Hippocampal formation (tissue), 2 donors: ENCODE data around the gene IL3RA.
"Not testable (repeated sequence)": the region's sequence is repeated elsewhere in the genome, so short reads cannot be mapped to it uniquely, and the experiment has no call there.

Source experiments
- DNase-seq, 2 donors: peaks; one replicate each; lab custom pipeline; 2025; lab: John Stamatoyannopoulos, UW

IL3RA gene

GRCh38 chrX:1398431-1399340 lies 62.1 kb downstream of the IL3RA start:
- no peak for DNase-seq

- DNase-seq, result no peak
Observed at GRCh38 chrX:1400049-1400448, 63.5 kb downstream of the IL3RA start.

- no peak for DNase-seq
Observed at GRCh38 chrX:1400742-1401471, 64.3 kb downstream of the IL3RA start.

DNA sequence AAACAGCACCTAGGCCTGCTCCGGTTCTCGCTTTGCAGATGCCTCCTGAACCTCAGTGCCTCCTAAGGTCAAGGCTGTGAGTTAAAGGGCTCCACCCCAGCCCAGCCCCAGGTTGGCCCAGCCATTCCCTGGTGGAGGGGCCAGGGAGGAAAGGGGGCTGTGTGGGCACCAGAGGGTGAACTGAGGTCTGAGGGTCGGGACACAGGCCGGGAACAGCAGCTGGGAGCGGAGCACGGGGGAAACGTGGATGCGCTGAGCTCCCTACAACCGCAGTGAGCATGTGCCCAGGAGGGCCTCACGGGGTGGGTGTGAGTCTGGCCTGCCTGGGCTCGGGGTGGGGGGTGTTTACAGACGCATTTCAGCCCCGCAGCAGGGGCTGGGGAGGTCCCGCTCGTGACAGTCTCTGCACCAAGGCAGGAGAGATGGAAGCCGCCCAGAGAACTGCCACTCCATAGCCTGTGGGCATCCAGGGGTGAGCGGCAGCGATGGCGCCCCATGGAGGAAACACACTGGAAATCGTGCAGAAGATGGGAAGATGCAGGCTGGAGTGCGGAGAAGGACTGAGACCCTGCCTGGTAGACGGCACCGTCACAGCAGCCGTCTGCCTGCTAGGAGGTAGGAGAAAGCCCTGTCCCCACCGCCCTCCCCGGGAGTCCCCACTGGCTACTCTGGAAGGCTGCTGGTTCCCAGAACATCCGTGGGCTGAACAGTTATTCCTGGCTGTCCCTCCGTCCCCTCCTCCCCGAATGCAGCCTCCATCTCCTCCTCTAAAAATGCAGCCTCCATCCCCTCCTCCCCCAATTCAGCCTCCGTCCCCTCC lies 65.2 kb downstream of the IL3RA start:
- no peak for DNase-seq

- DNase-seq, result no peak
Observed at GRCh38 chrX:1403228-1403627, 66.6 kb downstream of the IL3RA start.

DNA sequence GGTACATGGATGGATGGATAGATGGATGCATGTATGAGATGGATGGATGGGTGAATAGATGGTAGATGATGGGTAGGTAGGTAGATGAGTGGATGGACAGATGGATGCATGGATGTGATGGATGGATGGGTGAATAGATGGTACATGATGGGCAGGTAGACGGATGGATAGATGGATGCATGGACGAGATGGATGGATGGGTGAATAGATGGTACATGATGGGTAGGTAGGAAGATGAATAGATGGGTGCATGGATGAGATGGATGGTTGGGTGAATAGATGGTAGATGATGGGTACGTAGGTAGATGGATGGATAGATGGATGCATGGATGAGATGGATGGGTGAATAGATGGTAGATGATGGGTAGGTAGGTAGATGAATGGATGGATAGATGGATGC lies 67.3 kb downstream of the IL3RA start:
- not testable (repeated sequence) for DNase-seq

DNA sequence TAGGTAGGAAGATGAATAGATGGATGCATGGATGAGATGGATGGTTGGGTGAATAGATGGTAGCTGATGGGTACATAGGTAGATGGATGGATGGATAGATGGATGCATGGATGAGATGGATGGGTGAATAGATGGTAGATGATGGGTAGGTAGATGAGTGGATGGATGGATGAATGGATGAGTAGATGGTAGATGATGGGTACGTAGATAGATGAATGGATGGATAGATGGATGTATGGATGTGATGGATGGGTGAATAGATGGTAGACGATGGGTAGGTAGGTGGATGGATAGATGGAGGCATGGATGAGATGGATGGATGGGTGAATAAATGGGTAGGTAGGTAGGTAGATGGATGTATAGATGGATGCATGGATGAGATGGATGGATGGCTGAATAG lies 69.2 kb downstream of the IL3RA start:
- not testable (repeated sequence) for DNase-seq

- DNase-seq, result no peak
Observed at GRCh38 chrX:1407035-1407434, 70.5 kb downstream of the IL3RA start.

DNA sequence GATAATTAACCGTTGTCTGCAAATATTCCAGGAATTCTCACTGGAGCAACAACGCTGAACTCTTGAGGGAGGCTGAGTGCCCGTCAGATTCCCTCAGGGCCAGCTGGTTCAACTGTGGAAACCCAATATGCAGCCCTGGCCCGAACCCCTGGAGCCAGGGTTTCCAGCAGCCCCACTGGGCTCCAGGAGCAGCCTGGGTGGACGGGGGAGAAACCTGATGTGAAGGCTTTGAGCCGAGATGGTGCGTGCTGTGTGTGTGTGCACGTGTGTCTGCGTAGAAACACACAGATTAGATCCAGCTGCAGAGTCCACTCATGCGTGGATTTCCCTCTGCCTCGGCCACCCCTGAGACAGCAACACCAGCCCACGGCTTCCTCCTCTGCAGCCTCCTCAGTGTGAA lies 74.7 kb downstream of the IL3RA start:
- no peak for DNase-seq

- no peak for DNase-seq
Observed at GRCh38 chrX:1412551-1413161, 76.1 kb downstream of the IL3RA start.

DNA sequence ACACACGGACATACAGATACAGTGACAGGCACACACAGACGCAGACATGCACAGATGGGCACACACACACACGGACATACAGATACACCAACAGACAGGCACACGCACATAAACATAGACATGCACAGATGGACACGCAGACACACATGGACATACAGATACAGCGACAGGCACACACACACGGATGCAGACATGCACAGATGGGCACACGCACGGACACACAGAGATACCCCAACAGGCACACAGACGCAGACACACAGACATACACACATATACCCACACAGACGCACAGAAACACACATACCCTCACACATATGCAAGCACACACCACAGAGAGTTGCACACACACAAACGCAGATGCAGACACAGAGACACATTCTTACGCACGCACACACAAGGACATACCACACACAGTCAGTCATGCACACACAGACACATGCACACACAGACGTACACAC lies 79.8 kb downstream of the IL3RA start:
- no peak for DNase-seq

GRCh38 chrX:1416965-1417760 lies 80.6 kb downstream of the IL3RA start:
- no peak for DNase-seq

DNA sequence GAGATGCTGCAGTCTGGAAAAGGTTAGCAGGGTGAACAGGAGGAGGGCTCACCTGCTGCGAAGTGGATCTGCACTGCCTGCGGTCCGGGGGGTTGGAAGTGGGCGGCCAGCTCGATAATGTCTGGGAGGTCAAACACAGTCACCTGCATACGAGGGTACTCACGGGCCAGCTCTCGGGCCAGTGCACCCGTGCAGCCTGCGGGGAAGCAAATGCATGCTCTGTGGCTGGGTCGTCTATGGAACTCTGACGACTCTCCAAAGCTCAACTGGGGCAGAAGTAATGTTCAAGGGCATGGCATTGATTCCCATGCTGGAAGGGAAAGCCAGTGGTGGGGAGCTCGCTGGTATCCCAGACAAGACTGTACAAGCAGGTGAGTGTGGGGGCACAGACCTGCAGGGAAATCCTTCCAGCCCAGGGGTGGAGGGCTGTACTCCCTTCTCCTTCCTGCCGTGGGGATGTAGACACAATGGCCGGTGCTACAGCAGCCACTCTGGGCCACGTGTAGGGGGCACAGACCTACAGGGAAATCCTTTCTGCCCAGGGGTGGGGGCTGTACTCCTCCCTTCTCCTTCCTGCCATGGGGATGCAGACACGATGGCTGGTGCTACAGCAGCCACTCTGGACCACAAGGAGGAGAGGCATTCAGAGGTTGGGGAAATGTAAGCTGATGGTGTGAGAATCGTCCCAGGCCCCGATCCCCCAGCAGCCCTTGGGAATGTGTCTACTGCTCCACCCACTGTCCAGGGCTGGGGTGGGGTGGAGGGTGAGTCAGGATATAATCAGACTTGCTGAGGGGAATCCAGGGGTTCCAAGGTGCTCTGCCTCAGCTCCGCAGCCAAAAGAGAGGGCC lies 81.6 kb downstream of the IL3RA start:
- DNase-seq, result no peak

- DNase-seq, result no peak
Observed at GRCh38 chrX:1418901-1419544, 82.4 kb downstream of the IL3RA start.

- DNase-seq, result no peak
Observed at GRCh38 chrX:1419545-1420355, 83.2 kb downstream of the IL3RA start.

DNA sequence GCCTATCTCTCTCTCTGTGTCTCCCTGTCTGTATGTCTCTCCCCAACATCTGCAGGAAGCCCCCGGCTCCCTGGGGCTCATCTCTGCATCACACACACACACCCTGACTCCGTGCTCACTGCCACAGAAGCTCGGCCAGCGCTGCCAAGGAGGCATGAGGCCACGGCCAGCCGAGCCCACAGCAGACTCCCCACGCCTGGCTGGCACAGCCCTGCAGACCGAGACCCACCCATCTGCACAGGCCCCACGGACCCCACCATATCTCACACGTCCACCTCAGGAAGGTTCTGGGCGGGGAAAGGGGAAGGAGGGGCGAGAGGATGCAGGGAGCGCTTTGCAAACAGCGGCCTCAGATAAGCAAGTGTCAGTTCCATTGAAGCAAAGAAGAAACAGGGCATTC lies 83.8 kb downstream of the IL3RA start:
- no peak for DNase-seq

DNA sequence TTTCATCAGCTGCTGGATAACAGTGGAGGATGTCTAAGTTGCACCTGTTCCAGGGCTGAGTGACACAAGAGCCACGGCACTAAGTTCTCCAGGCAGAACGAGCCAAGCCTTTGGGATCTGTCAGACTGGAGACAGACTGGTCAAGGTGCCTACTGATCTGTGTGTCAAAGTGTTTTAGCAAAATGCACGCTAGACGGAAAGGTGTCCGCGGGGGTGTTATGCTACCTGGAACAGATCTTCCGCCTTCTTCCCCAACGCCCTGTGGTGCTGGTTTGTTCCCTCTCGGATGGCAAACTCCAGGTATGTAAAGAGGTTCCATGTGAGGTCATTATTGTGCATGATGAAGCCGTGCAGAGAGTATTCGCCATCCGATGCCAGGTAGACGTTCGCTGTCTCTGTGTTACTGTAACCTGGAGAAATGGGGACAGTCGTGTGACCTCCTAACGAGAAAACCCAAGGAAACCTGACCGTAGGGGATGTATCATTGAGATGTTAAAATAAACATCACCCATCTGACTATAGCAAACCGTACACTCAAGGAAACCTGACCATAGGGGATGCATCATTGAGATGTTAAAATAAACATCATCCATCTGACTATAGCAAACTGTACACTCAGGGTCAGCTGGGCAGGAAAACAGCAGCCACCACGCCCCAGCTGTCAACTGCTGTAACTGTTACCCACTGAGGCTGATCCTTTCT lies 85.0 kb downstream of the IL3RA start:
- no peak for DNase-seq

GRCh38 chrX:1422135-1422465 lies 85.5 kb downstream of the IL3RA start:
- no peak for DNase-seq
